Stimulated activated CD8-positive, alpha-beta memory T cell treated with anti-CD3 and anti-CD28 coated beads, Interleukin-4, amount 100 ng/mL, for 24 hours (primary cell): Measurements from ENCODE around the gene MYOC.
"Not testable (repeated sequence)": the region's sequence is repeated elsewhere in the genome, so short reads cannot be mapped to it uniquely, and the experiment has no call there.

Experiments
- DNase-seq: peaks from one replicate; pipeline ENCODE4 v3.0.0-alpha.2; 2020; ENCODE audit warnings: low read depth

MYOC gene

DNA sequence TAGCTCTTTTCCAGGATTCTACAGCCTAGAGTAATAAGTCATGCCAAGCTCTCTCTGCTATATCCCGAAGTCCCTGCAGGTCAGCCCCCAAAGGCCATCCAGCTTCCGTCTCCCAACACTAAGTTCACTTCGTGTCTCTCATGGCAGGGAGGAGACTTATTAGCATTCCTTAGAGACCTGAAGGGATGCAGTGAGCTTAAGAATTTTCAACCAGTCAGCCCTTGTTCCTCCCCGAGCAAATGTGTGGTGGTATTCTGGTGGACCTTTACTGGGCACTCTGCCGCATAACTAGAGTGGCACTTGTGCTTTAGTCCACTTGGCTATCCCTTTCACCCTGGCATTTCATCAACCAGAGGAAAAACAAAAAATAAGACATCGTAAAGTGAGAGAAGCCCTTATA, 49.4 kb downstream of the MYOC start:
- DNase-seq: not testable (repeated sequence)

DNA sequence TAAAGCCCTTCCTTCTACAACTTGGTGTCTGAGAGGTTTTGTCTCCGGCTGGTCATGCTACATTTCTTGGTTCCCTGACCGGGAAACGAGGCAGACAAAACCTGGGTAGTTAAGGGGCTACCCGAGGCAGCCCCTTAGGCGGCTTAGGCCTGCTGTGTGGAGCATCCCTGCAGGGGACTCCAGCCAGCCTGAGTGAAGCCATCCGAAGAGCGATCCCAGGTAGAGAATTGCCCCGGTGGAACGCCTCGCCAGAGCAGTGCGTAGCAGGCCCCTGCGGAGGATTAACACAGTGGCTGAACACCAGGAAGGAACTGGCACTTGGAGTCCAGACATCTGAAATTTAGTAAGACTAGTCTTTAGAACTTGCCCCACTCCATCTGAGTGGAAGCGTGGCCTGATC, 51.6 kb downstream of the MYOC start:
- no peak for DNase-seq

DNA sequence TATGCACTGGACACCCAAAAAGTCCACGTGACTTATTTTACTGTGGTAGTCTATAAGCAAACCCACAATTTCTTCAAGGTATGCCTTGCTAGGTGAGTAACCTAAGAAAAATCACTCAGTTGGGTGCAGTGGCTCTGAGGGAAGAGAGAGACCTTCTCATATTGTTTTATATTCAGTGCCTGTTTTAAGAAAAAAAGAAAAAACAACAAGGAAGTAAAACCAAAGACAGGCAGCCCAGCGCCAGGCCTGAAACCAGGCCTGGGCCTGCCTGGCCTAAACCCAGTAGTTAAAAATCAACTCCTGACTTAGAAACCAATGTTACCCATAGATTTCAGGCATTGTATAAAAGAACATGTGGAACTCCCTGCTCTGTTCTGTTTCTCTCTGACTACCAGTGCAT, 52.2 kb downstream of the MYOC start:
- not testable (repeated sequence) for DNase-seq

DNA sequence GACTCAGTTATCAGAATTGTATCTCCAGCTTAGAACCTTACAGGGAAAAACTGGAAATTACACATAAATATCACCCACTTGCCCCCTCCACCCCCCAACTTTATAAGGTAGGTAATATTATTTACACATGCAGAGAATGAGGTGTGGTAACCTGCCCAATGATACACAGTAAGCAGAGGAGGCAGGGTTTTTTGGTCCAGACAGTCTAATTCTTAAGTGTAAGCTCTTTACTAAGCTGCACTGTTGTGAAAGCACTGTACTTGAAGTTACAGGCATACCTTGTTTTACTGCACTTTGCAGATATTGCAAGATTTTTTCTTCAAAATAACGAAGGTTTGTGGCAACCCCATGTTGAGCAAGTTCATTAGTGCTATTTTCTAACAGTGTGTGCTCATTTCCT, 55.3 kb downstream of the MYOC start:
- no peak for DNase-seq

DNA sequence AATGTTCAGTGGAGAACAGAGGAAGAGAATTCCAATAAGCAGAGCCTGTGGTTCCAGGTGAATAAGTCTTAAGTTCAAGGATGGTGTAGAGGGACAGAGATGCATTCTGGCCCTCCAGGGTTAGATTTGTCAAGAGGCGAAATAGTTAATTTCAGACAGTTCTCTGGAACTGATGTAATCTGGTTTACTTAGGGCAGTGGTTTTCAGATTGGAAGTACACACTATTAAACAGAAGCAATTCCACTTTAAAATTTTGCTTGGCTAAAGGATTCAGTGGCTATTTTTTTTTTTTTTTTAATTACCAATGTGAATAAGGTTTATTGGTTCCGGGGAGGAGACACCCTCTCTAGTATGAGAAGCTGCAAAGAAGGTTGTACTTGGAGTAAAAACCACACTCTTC, 55.8 kb downstream of the MYOC start:
- DNase-seq: no peak

DNA sequence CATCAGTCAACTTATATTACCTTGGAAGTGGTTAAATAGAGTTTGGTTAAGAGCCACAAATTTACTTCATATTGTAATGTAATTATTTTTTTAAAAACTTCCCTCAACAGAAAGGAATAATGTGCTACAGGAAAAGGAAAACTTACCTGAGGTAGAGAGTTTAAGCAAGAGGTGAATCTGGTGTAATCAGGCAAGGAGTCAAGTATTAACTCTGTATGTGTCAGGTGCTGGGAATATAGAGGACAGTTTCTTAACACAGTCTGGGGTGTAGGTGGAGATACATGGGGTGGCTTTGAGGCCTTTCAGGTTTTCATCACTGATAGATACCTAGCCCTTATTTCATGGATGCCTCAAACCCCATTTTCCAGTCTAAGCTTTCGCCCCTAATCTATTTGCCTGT, 56.4 kb downstream of the MYOC start:
- DNase-seq: no peak

DNA sequence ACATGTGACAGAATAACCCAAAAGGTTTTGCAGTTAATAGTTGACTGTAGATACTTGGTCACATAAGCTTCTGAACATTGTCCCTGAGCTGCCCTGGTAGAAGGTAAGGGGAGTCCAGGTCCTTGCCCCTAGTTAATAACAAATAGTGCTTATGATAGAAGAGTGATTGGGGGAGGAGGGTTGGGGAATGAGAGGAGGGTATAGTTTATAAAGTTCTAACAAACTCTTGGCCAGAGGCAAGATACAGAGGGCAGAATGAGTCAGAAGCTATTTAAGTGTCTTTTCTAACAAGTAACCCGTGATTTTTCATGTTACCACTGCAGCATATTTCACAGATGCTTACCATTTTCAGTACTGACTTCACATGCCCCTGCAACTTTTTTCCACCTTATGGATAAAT, 57.2 kb downstream of the MYOC start:
- no peak for DNase-seq

DNA sequence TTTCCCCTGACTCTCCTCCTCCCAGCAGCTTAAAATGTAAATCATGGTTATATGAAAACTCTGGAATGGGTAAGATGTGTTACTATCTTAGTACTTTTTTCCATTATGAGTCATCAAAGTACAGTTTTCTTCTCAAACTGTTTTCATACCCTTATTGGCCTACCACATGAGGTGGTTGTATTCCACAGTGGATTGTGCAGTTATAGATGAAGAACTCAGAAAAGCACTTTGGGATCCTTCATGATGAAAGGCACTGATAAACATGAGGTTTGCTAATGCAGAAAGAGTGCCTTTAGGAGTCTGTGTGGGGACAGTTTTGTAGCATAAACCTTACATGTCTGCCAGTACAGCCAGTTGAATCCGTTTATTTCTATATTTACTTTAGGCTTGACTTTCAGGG, 62.5 kb downstream of the MYOC start:
- DNase-seq: no peak

DNA sequence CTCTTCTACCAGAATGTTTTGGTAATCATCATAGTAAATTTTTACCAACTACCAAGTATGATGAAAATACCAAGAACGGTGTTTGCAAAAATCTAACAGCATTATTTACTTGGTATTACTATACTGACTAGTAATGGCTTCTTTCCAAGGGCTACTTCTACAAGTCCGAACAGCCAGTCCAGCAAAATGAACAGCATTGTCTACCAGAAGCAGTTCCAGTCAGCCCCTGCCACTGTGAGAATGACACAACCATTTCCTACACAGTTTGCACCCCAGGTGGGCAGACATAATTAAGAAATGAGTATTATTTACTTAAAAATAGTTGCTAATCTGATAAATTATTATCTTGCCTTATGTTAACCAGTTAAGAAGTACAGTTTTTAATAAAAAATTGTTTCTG, 64.3 kb downstream of the MYOC start:
- no peak for DNase-seq

DNA sequence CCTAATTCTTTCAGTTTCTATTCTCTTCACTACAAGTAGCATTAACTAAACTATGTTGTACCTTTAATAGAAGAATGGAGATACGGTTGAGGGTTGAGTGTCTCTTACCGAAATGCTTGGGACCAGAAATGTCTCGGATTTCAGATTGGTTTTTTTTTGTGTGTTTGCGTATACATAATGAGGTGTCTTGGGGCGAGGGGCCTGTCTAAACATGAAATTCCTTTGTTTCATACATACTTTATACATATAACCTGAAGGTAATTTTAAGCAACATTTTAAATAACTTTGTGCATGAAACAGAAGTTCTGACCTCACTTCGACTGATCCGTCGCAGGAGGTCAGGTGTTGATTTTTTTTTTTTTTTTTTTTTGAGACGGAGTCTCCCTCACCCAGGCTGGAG, 66.8 kb downstream of the MYOC start:
- DNase-seq: no peak
